Activated naive CD8-positive, alpha-beta T cell (primary cell): ENCODE results near the gene NFIB.

Experiments used
- H3K27ac Mint-ChIP-seq: one replicate; pipeline ENCODE4 v1.8.0; 2021; ENCODE audit warnings: mixed read lengths
- H3K27me3 Mint-ChIP-seq: one replicate; pipeline ENCODE4 v1.8.0; 2021; ENCODE audit warnings: mixed read lengths
- H3K36me3 Mint-ChIP-seq: one replicate; pipeline ENCODE4 v1.8.0; 2021; ENCODE audit warnings: mixed read lengths
- H3K4me1 Mint-ChIP-seq: one replicate; pipeline ENCODE4 v1.8.0; 2021; ENCODE audit warnings: low read depth, mixed read lengths
- H3K4me3 Mint-ChIP-seq: one replicate; pipeline ENCODE4 v1.8.0; 2021; ENCODE audit warnings: mild to moderate bottlenecking, mixed read lengths
- H3K9me3 Mint-ChIP-seq: one replicate; pipeline ENCODE4 v1.8.0; 2021; ENCODE audit warnings: low read depth, mixed read lengths

Gene NFIB

GRCh38 chr9:14348373-14349145 is 34.6 kb upstream of the NFIB start:
- Mint-ChIP-seq H3K27me3 (peaks cover 47% of the 10 kb centered on the region), H3K9me3 (no peaks in the 10 kb centered on the region), H3K4me3 (no peak overlapping the region), H3K27ac (no peak overlapping the region), H3K36me3 (no peaks in the 10 kb centered on the region), H3K4me1 (peaks cover 21% of the 10 kb centered on the region)

DNA sequence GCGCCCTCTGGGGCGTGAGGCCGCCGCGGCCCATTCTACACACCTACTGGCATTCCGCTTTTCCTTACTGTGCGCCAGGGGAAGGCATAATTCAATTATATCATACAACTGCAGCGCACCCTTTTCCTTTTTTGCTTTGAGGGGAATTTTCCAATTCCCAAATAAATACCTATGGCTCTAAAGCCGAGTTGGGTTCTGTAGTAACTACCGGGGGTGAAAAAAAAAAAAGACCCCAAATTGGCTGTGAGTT is 34.1 kb upstream of the NFIB start:
- Mint-ChIP-seq H3K27me3 (peaks cover 44% of the 10 kb centered on the region), H3K36me3 (no peaks in the 10 kb centered on the region), H3K4me3 (no peak overlapping the region), H3K9me3 (no peaks in the 10 kb centered on the region), H3K4me1 (peaks cover 19% of the 10 kb centered on the region), H3K27ac (no peak overlapping the region)

DNA sequence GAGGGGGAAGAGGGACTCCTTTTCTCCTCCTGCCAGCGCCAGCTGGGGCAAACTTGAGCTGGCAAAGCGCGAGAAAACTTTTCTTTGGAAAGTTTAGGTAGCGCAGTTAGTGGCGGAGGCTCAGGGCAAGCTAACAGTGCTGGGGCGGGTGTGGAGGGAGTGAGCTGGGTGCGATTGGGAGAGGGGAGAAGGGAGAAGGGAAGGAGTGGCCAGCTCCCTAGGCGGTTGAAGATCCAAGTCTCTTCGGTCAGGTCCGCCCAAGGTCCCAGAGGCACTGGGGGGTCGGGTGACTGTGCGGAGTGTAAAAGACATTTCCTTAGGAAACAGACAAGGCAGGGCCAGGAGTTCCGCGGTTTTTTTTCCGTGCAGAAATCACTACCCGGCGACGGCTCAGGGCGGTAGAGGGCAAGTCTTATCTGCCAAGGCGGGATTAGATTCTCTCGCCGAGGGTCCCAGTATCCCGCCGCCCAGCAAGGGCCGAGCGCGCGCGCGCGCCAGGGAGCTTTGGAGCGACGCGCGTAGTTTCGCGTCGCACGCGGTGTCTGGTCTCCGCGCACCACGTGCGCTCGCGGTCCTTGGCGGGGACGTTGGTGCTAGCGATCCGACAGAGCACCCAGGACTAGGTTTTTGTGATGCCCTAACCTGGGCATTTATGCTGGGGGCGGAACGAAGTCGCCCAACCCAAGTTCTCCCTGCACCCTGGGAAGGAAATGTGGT is 33.6 kb upstream of the NFIB start:
- peaks cover 19% of the 10 kb centered on the region for H3K4me1 Mint-ChIP-seq
- no peaks in the 10 kb centered on the region for H3K36me3 Mint-ChIP-seq
- no peak overlapping the region for H3K4me3 Mint-ChIP-seq
- peaks cover 40% of the 10 kb centered on the region for H3K27me3 Mint-ChIP-seq
- H3K27ac Mint-ChIP-seq: no peak overlapping the region
- H3K9me3 Mint-ChIP-seq: no peaks in the 10 kb centered on the region

DNA sequence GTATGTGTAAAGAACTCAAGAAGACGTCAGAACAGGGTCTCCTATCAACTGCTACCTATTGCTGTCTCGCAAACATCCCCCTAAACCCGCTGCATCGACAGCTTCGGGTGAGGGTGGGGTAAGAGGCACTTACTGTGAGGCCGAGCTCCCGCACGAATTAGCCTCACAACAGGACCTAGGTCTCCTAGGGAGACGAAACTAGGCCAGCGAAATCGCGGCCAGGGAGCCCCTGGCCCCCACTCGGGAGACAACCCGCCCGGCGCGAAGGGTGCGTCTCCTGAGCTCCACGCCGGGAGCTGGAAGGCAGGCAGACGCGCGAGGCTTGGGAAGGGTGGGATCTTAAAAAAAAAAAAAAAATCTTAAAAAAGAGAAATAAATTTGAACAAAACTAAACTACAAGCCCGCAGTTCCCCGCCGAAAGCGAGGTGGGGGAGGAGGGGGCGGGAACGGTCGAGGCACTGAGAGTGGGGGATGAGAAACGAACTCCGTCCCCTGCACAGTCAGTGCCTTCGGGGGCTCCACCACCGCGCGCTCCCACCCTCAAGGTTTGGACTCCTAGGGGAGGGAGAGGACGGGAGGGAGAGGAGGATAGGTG is 33.0 kb upstream of the NFIB start:
- peaks cover 40% of the 10 kb centered on the region for H3K27me3 Mint-ChIP-seq
- H3K36me3 Mint-ChIP-seq: no peaks in the 10 kb centered on the region
- H3K4me1 Mint-ChIP-seq: peaks cover 19% of the 10 kb centered on the region
- no peak overlapping the region for H3K4me3 Mint-ChIP-seq
- no peak overlapping the region for H3K27ac Mint-ChIP-seq
- H3K9me3 Mint-ChIP-seq: no peaks in the 10 kb centered on the region

- no peaks in the 10 kb centered on the region for H3K9me3 Mint-ChIP-seq
- no peak overlapping the region for H3K27ac Mint-ChIP-seq
- no peak overlapping the region for H3K4me3 Mint-ChIP-seq
- H3K36me3 Mint-ChIP-seq: no peaks in the 10 kb centered on the region
- peaks cover 19% of the 10 kb centered on the region for H3K4me1 Mint-ChIP-seq
- peaks cover 42% of the 10 kb centered on the region for H3K27me3 Mint-ChIP-seq
Observed at GRCh38 chr9:14346231-14346791, 32.4 kb upstream of the NFIB start.

GRCh38 chr9:14345354-14346230 is 31.7 kb upstream of the NFIB start:
- no peaks in the 10 kb centered on the region for H3K36me3 Mint-ChIP-seq
- H3K9me3 Mint-ChIP-seq: no peaks in the 10 kb centered on the region
- peaks cover 19% of the 10 kb centered on the region for H3K4me1 Mint-ChIP-seq
- peaks cover 42% of the 10 kb centered on the region for H3K27me3 Mint-ChIP-seq
- no peak overlapping the region for H3K4me3 Mint-ChIP-seq
- H3K27ac Mint-ChIP-seq: no peak overlapping the region

GRCh38 chr9:14344941-14345353 is 31.0 kb upstream of the NFIB start:
- H3K4me1 Mint-ChIP-seq: peaks cover 19% of the 10 kb centered on the region
- H3K27ac Mint-ChIP-seq: no peak overlapping the region
- no peak overlapping the region for H3K4me3 Mint-ChIP-seq
- peaks cover 39% of the 10 kb centered on the region for H3K27me3 Mint-ChIP-seq
- H3K36me3 Mint-ChIP-seq: no peaks in the 10 kb centered on the region
- no peaks in the 10 kb centered on the region for H3K9me3 Mint-ChIP-seq

- no peaks in the 10 kb centered on the region for H3K9me3 Mint-ChIP-seq
- peaks cover 36% of the 10 kb centered on the region for H3K27me3 Mint-ChIP-seq
- H3K4me3 Mint-ChIP-seq: no peak overlapping the region
- H3K36me3 Mint-ChIP-seq: no peaks in the 10 kb centered on the region
- no peak overlapping the region for H3K27ac Mint-ChIP-seq
- H3K4me1 Mint-ChIP-seq: peaks cover 16% of the 10 kb centered on the region
Observed at GRCh38 chr9:14344053-14344524, 30.1 kb upstream of the NFIB start.

- H3K4me1 Mint-ChIP-seq: peaks cover 13% of the 10 kb centered on the region
- H3K27me3 Mint-ChIP-seq: peaks cover 32% of the 10 kb centered on the region
- no peaks in the 10 kb centered on the region for H3K9me3 Mint-ChIP-seq
- no peak overlapping the region for H3K4me3 Mint-ChIP-seq
- no peaks in the 10 kb centered on the region for H3K36me3 Mint-ChIP-seq
- H3K27ac Mint-ChIP-seq: no peak overlapping the region
Observed at GRCh38 chr9:14343261-14344031, 29.5 kb upstream of the NFIB start.

- no peak overlapping the region for H3K27ac Mint-ChIP-seq
- H3K9me3 Mint-ChIP-seq: no peaks in the 10 kb centered on the region
- H3K36me3 Mint-ChIP-seq: no peaks in the 10 kb centered on the region
- peaks cover 10% of the 10 kb centered on the region for H3K4me1 Mint-ChIP-seq
- H3K4me3 Mint-ChIP-seq: no peak overlapping the region
- peaks cover 28% of the 10 kb centered on the region for H3K27me3 Mint-ChIP-seq
Observed at GRCh38 chr9:14342736-14343135, 28.8 kb upstream of the NFIB start.

DNA sequence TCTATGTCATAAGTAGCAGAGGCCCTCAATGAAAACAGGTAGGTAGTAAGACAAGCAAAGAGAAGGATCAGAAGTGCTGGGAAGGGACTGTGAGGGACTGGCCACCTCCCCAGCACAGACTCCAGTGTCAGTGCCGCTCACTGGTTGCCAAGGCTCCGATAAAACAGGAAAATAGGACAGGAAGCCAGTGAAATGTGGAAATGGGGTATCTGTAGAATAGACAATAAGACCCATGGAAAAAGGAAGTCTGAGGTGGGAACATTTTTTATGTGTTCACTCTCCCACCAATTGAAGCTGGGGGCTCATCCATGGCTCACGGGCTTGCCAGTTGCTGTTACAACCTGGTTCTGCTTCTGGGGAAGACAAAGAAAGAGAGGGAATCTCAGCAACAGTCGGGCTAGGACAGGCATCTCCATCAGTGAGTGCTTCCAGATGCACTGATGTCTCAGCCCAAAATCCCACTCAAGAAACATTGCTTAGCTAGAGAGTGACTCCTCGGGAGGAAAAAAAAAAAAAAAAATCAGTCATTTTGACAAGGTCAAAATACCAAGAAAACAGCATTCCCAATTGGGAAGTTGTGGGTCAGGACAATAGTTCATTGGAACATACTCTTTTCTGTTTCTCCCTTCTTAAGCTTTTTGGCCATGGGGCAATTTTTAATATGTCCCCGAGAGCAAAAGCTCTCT is 27.6 kb upstream of the NFIB start:
- Mint-ChIP-seq H3K27me3 (peaks cover 23% of the 10 kb centered on the region), H3K4me1 (peaks cover 7% of the 10 kb centered on the region), H3K36me3 (no peaks in the 10 kb centered on the region), H3K27ac (no peak overlapping the region), H3K4me3 (no peak overlapping the region), H3K9me3 (no peaks in the 10 kb centered on the region)

DNA sequence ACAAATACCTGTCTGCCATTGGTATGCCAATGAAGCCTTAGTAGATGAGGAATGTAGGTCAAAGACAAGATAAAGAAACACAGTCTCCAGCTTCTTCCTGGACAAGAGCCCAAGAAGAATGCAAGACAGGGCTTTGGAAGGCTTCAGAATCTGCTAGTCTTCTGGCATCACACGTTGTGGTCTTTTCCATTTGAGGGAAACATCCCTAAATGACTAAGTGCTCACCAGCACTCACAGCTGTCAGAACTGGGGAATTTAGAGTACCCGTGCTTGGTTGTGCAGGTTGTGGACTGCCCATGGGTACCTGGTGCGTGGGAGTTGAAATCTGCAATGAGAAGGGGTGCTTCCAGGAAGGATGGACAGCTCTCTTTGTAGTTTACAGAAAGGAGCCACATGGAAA is 27.1 kb upstream of the NFIB start:
- peaks cover 21% of the 10 kb centered on the region for H3K27me3 Mint-ChIP-seq
- H3K4me3 Mint-ChIP-seq: no peak overlapping the region
- H3K36me3 Mint-ChIP-seq: no peaks in the 10 kb centered on the region
- H3K9me3 Mint-ChIP-seq: no peaks in the 10 kb centered on the region
- H3K4me1 Mint-ChIP-seq: peaks cover 5% of the 10 kb centered on the region
- H3K27ac Mint-ChIP-seq: no peak overlapping the region

GRCh38 chr9:14340219-14340873 is 26.4 kb upstream of the NFIB start:
- H3K27ac Mint-ChIP-seq: no peak overlapping the region
- peaks cover 1% of the 10 kb centered on the region for H3K4me1 Mint-ChIP-seq
- peaks cover 17% of the 10 kb centered on the region for H3K27me3 Mint-ChIP-seq
- H3K4me3 Mint-ChIP-seq: no peak overlapping the region
- H3K36me3 Mint-ChIP-seq: no peaks in the 10 kb centered on the region
- H3K9me3 Mint-ChIP-seq: no peaks in the 10 kb centered on the region
